HG03064 (cell line): Measurements from ENCODE around the gene GTPBP2.

Source experiments
- ATAC-seq: cut with Tn5 transposase; IDR thresholded peaks from one replicate; pipeline ENCODE4 v1.9.1; 2021; ENCODE audit warnings: low read depth; ENCODE audit not compliant: unreplicated experiment

Gene GTPBP2, protein sequence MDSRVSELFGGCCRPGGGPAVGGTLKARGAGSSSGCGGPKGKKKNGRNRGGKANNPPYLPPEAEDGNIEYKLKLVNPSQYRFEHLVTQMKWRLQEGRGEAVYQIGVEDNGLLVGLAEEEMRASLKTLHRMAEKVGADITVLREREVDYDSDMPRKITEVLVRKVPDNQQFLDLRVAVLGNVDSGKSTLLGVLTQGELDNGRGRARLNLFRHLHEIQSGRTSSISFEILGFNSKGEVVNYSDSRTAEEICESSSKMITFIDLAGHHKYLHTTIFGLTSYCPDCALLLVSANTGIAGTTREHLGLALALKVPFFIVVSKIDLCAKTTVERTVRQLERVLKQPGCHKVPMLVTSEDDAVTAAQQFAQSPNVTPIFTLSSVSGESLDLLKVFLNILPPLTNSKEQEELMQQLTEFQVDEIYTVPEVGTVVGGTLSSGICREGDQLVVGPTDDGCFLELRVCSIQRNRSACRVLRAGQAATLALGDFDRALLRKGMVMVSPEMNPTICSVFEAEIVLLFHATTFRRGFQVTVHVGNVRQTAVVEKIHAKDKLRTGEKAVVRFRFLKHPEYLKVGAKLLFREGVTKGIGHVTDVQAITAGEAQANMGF

DNA sequence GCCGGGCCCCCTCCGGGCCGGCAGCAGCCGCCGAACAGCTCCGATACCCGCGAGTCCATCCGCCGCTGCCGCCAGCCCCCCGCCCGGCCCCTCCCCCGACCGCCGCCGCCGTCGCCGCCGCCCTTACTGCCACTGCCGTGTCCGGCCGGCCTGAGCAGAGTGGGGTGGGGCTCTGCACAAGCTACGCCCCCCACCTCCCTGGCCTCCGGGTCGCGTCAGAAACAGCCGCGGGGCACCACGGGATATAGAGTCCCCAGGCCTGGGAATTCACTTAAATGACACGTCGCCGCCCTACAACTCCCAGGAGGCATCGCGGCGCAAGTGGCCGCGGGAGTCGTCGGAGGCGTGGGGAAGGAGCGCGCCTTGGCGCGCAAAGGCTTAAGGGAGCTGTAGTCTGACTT lies at the start of gene GTPBP2:
Gene GTPBP2 (minus strand): TSS at position 161 of the 401 bp plus-strand sequence. CDS start 102 bp downstream, at position 59.
- ATAC-seq: peak; percentile 84

- ATAC-seq: no peak
Observed at GRCh38 chr6:43678341-43678740, 49.3 kb upstream of the GTPBP2 start.

- ATAC-seq: no peak
Observed at GRCh38 chr6:43677759-43678158, 48.7 kb upstream of the GTPBP2 start.

DNA sequence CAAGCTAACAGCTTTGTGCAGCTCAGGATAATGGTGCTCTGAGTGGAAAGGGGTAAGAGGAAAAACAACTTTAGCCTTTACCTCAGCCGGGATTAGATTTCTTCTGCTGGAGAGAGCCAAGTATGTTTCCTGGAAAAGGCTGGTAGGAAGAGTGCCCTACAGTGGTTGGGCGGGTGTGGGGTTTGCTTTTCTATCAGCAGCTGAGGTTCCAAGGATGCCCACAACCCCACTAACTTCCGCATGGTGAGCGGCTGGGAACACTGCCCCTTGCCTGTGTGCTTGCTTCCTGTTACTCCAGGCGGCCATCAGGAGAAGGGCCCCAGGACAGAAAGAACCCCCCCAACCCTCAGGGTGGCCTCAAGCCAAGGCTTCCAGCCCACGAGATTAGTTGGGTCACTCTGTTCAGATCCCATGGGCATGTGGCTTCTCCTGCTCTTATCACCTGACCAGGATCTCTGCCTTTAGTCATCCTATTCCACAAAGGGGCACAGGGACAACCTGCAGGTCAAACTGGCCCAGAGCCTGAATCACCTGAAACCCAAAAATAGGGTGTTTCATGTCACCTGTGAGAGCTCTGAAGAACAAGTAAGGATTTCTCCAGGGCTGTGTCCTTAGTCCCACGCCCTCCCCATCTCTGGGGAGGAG lies 48.0 kb upstream of the GTPBP2 start:
- ATAC-seq: no peak

DNA sequence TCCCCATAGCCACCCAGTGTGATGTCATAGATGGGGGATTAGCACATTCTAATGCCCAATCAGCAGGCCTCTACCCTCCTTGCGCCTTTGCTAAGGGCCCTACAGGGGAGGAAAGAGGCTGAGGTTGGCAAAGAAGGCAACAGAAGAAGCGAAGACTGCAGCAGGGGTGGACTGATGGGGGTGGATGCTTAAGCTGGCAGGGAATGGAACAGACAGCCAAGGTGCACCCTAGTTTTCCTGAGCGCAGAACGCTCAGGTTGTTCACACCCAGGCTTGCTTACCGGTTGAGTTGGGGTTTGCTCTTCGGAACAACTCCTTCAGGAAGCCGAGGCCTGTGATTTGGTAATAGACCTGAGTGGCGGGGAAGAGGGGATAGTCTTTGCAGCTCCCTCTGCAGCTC lies 45.9 kb upstream of the GTPBP2 start:
- no peak for ATAC-seq

DNA sequence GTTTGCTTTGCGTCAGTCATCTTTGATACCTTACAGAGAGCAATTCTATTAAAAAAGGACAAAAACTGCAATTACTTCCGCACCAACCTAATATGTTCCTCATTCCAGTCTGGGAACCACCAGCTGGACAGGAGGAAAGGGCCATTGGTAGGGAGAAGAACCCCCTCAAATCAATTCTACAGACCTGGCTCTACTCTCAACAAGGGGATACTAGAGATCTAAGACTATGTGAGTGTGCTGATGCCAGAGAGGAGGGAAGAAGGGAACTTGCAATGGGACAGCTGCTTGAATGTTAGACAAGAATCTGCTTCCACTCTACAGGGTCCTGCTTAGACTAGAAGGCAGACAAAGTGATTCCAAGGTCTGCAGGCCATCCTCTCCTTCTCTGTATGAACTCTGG lies 45.2 kb upstream of the GTPBP2 start:
- ATAC-seq: no peak

GRCh38 chr6:43673444-43674084 lies 44.5 kb upstream of the GTPBP2 start:
- ATAC-seq: no peak

DNA sequence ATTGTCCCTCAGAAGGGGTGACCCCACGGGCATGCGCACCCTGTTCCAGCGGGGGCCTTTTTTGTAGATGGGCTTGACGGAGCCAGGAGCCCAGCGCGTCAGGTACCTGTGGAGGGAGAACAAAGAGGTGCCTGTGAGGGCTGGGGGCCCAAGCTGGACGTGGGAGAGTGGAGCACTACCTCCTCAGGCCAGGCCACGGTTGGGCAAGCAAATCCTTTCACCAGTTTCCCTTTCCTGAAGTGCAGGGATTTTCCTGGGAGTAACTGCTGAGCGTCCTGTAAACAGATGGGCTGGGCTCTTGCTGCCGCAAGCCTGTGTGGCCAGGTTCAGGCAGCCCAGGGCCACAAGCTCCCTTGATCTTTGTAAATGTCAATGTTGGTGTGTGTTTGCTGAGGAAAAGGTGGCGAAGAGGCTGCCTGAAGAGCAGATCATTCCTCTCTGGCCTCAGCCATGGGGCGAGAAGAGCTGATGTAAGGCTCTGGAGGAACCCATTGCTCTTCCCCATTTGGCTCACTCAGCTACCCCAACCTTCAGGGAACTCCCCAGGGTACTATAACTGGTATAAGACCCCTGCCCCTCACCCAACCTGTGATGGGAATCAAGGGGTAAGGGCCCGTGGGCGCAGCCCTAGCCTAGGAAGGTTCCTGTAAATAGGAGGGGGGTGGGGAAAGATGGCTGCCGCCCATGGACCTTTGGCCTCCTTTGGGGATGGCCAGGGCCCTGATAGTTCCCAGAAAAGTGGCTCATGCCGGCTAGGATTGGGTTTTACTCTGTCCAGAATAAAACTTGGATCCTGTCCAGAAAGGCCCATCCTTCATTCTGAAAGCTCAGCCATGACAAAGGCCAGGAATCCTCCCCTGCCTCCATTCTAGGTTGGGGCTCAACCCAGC lies 43.0 kb upstream of the GTPBP2 start:
- no peak for ATAC-seq

- ATAC-seq: no peak
Observed at GRCh38 chr6:43671011-43671800, 42.1 kb upstream of the GTPBP2 start.

GRCh38 chr6:43670623-43670986 lies 41.5 kb upstream of the GTPBP2 start:
- ATAC-seq: no peak

- ATAC-seq: no peak
Observed at GRCh38 chr6:43669922-43670622, 41.0 kb upstream of the GTPBP2 start.

GRCh38 chr6:43669050-43669921 lies 40.2 kb upstream of the GTPBP2 start:
- ATAC-seq: no peak

- ATAC-seq: no peak
Observed at GRCh38 chr6:43668151-43669028, 39.3 kb upstream of the GTPBP2 start.

DNA sequence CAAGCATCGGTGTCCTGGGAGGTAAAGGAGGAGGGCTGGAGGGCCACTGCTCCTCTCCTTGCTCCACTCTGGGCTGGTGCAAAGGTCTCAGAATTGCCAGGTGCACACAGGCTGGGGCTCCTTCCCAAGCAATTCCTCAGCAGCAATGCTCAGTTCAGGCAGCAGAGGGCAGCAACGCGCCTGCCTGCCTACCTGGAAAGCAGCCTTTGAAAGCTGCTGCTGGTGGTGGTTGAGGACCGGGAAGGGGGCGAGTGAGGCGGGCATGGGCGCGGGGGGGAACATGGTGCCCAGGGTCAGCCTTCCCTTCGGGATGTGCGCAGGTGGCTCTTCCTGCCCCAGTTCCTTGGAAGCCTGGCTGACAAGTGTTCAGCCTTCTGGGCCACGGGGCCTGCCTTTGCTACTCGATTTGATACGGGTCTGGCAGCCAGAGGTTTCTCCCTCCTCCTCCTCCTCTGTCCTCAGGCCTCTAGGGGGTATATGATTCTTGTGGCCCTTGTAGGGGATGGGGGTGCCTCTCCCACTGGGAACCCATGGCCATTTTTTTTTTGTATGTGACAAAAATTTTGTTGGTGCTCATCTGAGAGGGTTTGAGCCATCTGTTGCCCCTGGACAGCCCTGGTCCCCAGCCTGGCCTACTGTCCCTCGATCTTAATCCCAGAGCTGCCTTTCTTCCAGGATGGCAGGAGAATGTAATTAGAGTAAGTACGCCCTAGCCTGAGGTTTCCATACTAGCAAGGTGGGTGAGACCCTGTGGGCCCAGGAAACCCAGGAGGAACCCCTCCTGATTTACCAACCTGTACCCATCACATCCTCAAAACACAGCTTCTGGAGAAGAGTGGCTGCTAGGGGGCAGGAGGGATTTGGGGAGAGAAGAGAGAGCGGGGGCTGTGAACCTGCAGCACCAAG lies 38.4 kb upstream of the GTPBP2 start:
- peak; percentile 55 for ATAC-seq

- no peak for ATAC-seq
Observed at GRCh38 chr6:43666196-43666920, 37.3 kb upstream of the GTPBP2 start.
